Hepatocyte (in vitro differentiated cells): ENCODE measurements around the gene SLC47A2.

Experiments
- CTCF ChIP-seq: fragments of 200-600 bp; sonication (generic); IDR thresholded peaks from 2 replicates; pipeline ENCODE4 v1.5.1; 2016; ENCODE audit warnings: antibody characterized with exemption, mild to moderate bottlenecking; ENCODE audit not compliant: poor library complexity
- EZH2 ChIP-seq: fragments of 200-600 bp; sonication (generic); IDR thresholded peaks from 2 replicates; pipeline ENCODE4 v1.6.1; 2016; ENCODE audit warnings: antibody characterized with exemption, mild to moderate bottlenecking, borderline replicate concordance

- TF ChIP-seq CTCF (no peak), EZH2 (no peak)
These were observed 12.4 kb downstream of the SLC47A2 start for GRCh38 chr17:19703828-19704613.
